KOPT-K1 (cell line): ENCODE results near the gene WDR81.
"Not testable (repeated sequence)": the region's sequence is repeated elsewhere in the genome, so short reads cannot be mapped to it uniquely, and the experiment has no call there.

Source experiments
- H3K27ac ChIP-seq: fragments of 200-600 bp; sonication (generic); 2 replicates; pipeline ENCODE4 v1.5.1; 2016; ENCODE audit warnings: antibody characterized with exemption, mild to moderate bottlenecking, low read depth, low read length; ENCODE audit not compliant: poor library complexity, severe bottlenecking
- H3K36me3 ChIP-seq: fragments of 200-600 bp; sonication (generic); 2 replicates; pipeline ENCODE4 v1.5.1; 2017; ENCODE audit warnings: antibody characterized with exemption, mild to moderate bottlenecking, low read length, moderate library complexity; ENCODE audit not compliant: insufficient read depth
- H3K9me3 ChIP-seq: fragments of 200-600 bp; sonication (generic); 2 replicates; pipeline ENCODE4 v1.5.1; 2017; ENCODE audit warnings: antibody characterized with exemption, low read length, mild to moderate bottlenecking; ENCODE audit not compliant: insufficient read depth, poor library complexity, severe bottlenecking

Gene WDR81

GRCh38 chr17:1732833-1733321 lies 8.4 kb downstream of the WDR81 start:
- no peaks in the 10 kb centered on the region for H3K9me3 ChIP-seq
- peaks cover 17% of the 10 kb centered on the region; the same call in 1 of the 2 replicates for H3K36me3 ChIP-seq
- no peak overlapping the region for H3K27ac ChIP-seq

- Histone ChIP-seq H3K36me3 (peaks cover 10% of the 10 kb centered on the region; the same call in 1 of the 2 replicates), H3K27ac (no peak overlapping the region), H3K9me3 (no peaks in the 10 kb centered on the region)
These were observed 9.3 kb downstream of the WDR81 start for GRCh38 chr17:1733759-1734158.

GRCh38 chr17:1735418-1735817 lies 10.9 kb downstream of the WDR81 start:
- H3K9me3 ChIP-seq = no peaks in the 10 kb centered on the region
- H3K27ac ChIP-seq = no peak overlapping the region
- peaks cover 10% of the 10 kb centered on the region; the same call in 1 of the 2 replicates for H3K36me3 ChIP-seq

GRCh38 chr17:1735834-1736347 lies 11.4 kb downstream of the WDR81 start:
- no peak overlapping the region for H3K27ac ChIP-seq
- H3K36me3 ChIP-seq = peaks cover 10% of the 10 kb centered on the region; the same call in 1 of the 2 replicates
- no peaks in the 10 kb centered on the region for H3K9me3 ChIP-seq

GRCh38 chr17:1736348-1737281 lies 12.1 kb downstream of the WDR81 start:
- Histone ChIP-seq H3K36me3 (peaks cover 10% of the 10 kb centered on the region; the same call in 1 of the 2 replicates), H3K27ac (no peak overlapping the region), H3K9me3 (no peaks in the 10 kb centered on the region)

- Histone ChIP-seq H3K36me3 (peaks cover 10% of the 10 kb centered on the region; the same call in 1 of the 2 replicates), H3K27ac (no peak overlapping the region), H3K9me3 (no peaks in the 10 kb centered on the region)
These were observed 13.2 kb downstream of the WDR81 start for GRCh38 chr17:1737531-1738291.

GRCh38 chr17:1741899-1742298 lies 17.4 kb downstream of the WDR81 start:
- H3K27ac ChIP-seq, H3K36me3 ChIP-seq, H3K9me3 ChIP-seq: not testable (repeated sequence)

GRCh38 chr17:1742371-1743087 lies 18.0 kb downstream of the WDR81 start, which contains the start of gene SERPINF2:
TSS of gene SERPINF2 (plus strand) at chr17:1742871. CDS start at chr17:1744996, 2,125 bp downstream.
- Histone ChIP-seq H3K9me3 (no peaks in the 10 kb centered on the region), H3K27ac (no peak within 1 kb of the TSS), H3K36me3 (0 out of 2 replicates have a peak, but pooled peaks cover 2% of the 10 kb centered on the region)

GRCh38 chr17:1743088-1743439 lies 18.6 kb downstream of the WDR81 start:
- Histone ChIP-seq H3K9me3 (no peaks in the 10 kb centered on the region), H3K36me3 (no peaks in the 10 kb centered on the region), H3K27ac (no peak overlapping the region)

- Histone ChIP-seq H3K27ac (no peak overlapping the region), H3K9me3 (no peaks in the 10 kb centered on the region), H3K36me3 (no peaks in the 10 kb centered on the region)
These were observed 20.3 kb downstream of the WDR81 start for GRCh38 chr17:1744551-1745512.

- no peak overlapping the region for H3K27ac ChIP-seq
- H3K36me3 ChIP-seq = no peaks in the 10 kb centered on the region
- H3K9me3 ChIP-seq = no peaks in the 10 kb centered on the region
These were observed 21.1 kb downstream of the WDR81 start for GRCh38 chr17:1745513-1746020.

- no peak overlapping the region for H3K27ac ChIP-seq
- H3K9me3 ChIP-seq = no peaks in the 10 kb centered on the region
- no peaks in the 10 kb centered on the region for H3K36me3 ChIP-seq
These were observed 22.6 kb downstream of the WDR81 start for GRCh38 chr17:1746975-1747543.

- Histone ChIP-seq H3K27ac (no peak overlapping the region), H3K36me3 (no peaks in the 10 kb centered on the region), H3K9me3 (no peaks in the 10 kb centered on the region)
These were observed 26.1 kb downstream of the WDR81 start for GRCh38 chr17:1750628-1751027.
